Vagina (tissue), 2 donors: ENCODE results near the gene MEIOB.

Experiments used
- POLR2A ChIP-seq, 2 donors: fragments of 450-650 bp; IDR thresholded peaks; one replicate each; pipeline ENCODE4 v1.6.1; 2017; ENCODE audit warnings: antibody characterized with exemption in 2 of 2, mild to moderate bottlenecking in 2 of 2, moderate library complexity in 2 of 2
- TF ChIP-seq, protein P1 (sequence below), 3 experiments: fragments of 450-650 bp in 2 of 3; fragments of 200-600 bp in 1 of 3; sonication (generic) in 1 of 3; IDR thresholded peaks; one replicate each; pipeline ENCODE4 v1.5.1; 2017 to 2019; ENCODE audit warnings: antibody characterized with exemption in 3 of 3, mild to moderate bottlenecking in 2 of 3, moderate library complexity in 2 of 3

DNA sequence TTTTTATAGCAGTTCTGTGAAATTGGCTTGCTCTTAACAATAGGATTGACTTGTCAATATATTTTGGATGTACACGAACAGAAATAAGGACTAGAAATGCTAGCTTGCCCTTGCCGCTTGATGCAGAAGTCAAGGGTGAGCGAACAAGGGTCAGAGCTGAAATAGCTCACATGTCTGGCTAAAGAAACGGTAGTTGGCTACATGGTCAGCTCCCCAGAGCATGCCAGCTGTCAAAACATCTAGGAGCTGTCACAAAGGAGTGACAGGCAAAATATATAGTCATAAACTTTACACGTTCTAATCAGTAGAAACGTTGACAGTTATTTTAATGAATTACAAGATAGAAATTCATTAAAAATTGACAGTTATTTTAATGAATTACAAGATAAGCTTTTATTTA lies 2.9 kb upstream of the MEIOB start:
- TF ChIP-seq, protein P1, sequence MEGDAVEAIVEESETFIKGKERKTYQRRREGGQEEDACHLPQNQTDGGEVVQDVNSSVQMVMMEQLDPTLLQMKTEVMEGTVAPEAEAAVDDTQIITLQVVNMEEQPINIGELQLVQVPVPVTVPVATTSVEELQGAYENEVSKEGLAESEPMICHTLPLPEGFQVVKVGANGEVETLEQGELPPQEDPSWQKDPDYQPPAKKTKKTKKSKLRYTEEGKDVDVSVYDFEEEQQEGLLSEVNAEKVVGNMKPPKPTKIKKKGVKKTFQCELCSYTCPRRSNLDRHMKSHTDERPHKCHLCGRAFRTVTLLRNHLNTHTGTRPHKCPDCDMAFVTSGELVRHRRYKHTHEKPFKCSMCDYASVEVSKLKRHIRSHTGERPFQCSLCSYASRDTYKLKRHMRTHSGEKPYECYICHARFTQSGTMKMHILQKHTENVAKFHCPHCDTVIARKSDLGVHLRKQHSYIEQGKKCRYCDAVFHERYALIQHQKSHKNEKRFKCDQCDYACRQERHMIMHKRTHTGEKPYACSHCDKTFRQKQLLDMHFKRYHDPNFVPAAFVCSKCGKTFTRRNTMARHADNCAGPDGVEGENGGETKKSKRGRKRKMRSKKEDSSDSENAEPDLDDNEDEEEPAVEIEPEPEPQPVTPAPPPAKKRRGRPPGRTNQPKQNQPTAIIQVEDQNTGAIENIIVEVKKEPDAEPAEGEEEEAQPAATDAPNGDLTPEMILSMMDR (IDR thresholded peaks at IDR 0.05) = no peak
- no peak for TF ChIP-seq POLR2A (IDR thresholded peaks at IDR 0.05)
